GM10248 (cell line): Measurements from ENCODE around the gene STPG3.

Source experiments
- CTCF ChIA-PET: fragments of 300-600 bp; sonication (Branson Sonifier 250); formaldehyde crosslinking; extraction: SDS; loops from one replicate; lab custom pipeline; 2021; ENCODE audit warnings: antibody characterized with exemption; lab: Yijun Ruan, JAX
- POLR2A ChIA-PET: fragments of 350-650 bp; sonication (Branson Sonifier 250); formaldehyde crosslinking; extraction: SDS; loops from one replicate; lab custom pipeline; 2020; ENCODE audit warnings: antibody characterized with exemption; lab: Yijun Ruan, JAX
- DNase-seq: peaks from one replicate; pipeline ENCODE4 v3.0.0; 2012; ENCODE audit errors: extremely low spot score
- CTCF ChIP-seq: IDR thresholded peaks from 2 replicates; pipeline ENCODE4 v1.5.1; 2012; ENCODE audit warnings: mild to moderate bottlenecking, low read depth; ENCODE audit errors: extremely low read depth, missing control alignments, control extremely low read depth

The STPG3 gene

GRCh38 chr9:137228968-137229896, 21.9 kb upstream of the STPG3 start:
- POLR2A ChIA-PET = interaction anchor here (0.7 to 1.3 kb wide), 2 partner anchors 11 to 14 kb away, joined by 3 to 9 read pairs; partner anchors contain the start of gene TUBB4B
- no peak for DNase-seq
- no peak for TF ChIP-seq CTCF
- CTCF ChIA-PET = interaction anchor here (0.9 to 3.6 kb wide), 5 partner anchors 12 to 194 kb away, joined by 3 to 18 read pairs (median 5); partner anchors contain the start of genes SSNA1 and TUBB4B

GRCh38 chr9:137229903-137230704, 21.0 kb upstream of the STPG3 start:
- ChIA-PET CTCF (interaction anchor here (0.9 to 3.6 kb wide), 6 partner anchors 11 to 195 kb away, joined by 3 to 18 read pairs (median 4); partner anchors contain the start of genes SSNA1 and TUBB4B), POLR2A (interaction anchor here (0.7 to 1.3 kb wide), 2 partner anchors 11 to 13 kb away, joined by 3 to 9 read pairs; partner anchors contain the start of gene TUBB4B)
- DNase-seq = no peak
- no peak for TF ChIP-seq CTCF

- no peak for DNase-seq
- no peak for TF ChIP-seq CTCF
- ChIA-PET POLR2A (interaction anchor here (1.1 kb wide), 1 partner anchor 10 kb away, joined by 4 read pairs; no protein-coding TSS in a partner anchor), CTCF (interaction anchor here (1.0 to 1.9 kb wide), 3 partner anchors 10 to 196 kb away, joined by 3 to 5 read pairs (median 4); partner anchors contain the start of gene TUBB4B)
Measured at GRCh38 chr9:137230705-137231371, 20.2 kb upstream of the STPG3 start, which contains the start of gene SLC34A3. SLC34A3 (plus strand) TSS chr9:137230901; CDS start chr9:137231703, 802 bp downstream.

GRCh38 chr9:137231372-137232039, 19.6 kb upstream of the STPG3 start:
- ChIA-PET CTCF (interaction anchor here (1.0 kb wide), 1 partner anchor 196 kb away, joined by 3 read pairs; no protein-coding TSS in a partner anchor), POLR2A (interaction anchor here (1.1 kb wide), 1 partner anchor 9 kb away, joined by 4 read pairs; no protein-coding TSS in a partner anchor)
- no peak for TF ChIP-seq CTCF
- DNase-seq = no peak

GRCh38 chr9:137232101-137232500, 19.0 kb upstream of the STPG3 start:
- POLR2A ChIA-PET = no interaction called here
- no peak for DNase-seq
- no peak for TF ChIP-seq CTCF
- CTCF ChIA-PET = no interaction called here
